Measurements from ENCODE around the gene BTNL3. TPM values are rescaled to one million over a fixed set of nuclear protein-coding genes. Genes with fewer than 3 reads are reported as not detected.

The BTNL3 gene, protein sequence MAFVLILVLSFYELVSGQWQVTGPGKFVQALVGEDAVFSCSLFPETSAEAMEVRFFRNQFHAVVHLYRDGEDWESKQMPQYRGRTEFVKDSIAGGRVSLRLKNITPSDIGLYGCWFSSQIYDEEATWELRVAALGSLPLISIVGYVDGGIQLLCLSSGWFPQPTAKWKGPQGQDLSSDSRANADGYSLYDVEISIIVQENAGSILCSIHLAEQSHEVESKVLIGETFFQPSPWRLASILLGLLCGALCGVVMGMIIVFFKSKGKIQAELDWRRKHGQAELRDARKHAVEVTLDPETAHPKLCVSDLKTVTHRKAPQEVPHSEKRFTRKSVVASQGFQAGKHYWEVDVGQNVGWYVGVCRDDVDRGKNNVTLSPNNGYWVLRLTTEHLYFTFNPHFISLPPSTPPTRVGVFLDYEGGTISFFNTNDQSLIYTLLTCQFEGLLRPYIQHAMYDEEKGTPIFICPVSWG
- not detected in 2 replicates for total RNA-seq

DNA sequence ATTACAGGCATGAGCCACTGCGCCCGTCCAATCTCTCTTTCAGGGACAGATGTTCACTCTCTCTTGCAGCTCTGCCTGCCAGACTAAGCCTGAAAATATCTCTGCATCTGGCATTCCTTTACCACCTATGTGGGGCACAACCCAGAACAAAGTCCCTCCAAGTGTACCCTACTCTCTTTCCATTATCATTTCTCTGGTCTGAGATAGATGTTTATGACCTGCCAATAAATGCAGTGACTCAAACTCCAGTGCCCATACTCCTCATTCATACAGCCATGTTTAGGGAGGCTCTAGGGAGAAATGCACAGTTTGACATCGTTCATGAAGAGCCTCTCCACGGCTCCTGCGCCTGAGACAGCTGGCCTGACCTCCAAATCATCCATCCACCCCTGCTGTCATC lies at the start of gene BTNL3:
TSS of gene BTNL3 (plus strand) at position 255 of the 400 bp plus-strand sequence. CDS start 183 bp downstream, outside the sequence.

DNA sequence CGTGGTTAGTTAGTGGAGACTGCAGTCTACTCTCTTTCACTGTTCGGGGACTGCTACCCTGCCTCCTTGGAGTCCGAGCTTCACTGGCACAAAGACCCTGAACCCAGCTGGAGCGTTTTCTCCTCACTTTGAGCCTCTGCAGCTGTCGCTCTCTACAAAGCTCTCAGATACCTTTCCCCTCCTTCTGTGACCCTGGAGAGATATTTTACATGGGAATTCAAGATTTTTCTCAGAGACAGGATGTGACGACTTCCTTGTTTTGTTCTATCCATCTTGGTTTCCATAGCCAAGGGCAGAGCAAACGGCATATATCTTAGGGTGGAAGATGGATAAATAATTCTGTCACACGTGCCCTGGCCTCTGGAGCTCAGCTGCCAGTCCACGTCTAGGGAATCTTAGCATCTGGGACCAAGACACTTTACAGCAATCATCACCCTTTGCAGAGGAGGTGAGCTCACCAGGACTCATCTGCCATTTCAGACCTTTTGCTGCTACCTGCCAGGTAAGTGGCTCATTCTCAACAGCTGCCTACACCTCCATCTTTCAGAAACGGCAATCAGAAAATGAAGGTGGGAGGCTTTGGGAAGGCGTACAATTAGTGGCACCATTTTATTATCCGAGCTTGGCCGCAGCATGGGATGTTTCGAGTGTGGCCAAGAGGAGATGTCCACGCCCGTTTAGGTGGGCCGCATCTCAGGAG lies 51.4 kb downstream of the BTNL3 start, which contains the start of gene BTNL9:
TSS of gene BTNL9 (plus strand) at position 336 of the 700 bp plus-strand sequence. CDS start 5,224 bp downstream, outside the sequence.

Other genes starting within 250 kb of the BTNL3 start
- not detected in 2 replicates for gene OR2Y1, start 248.8 kb upstream of the BTNL3 start, total RNA-seq
- gene MGAT1, start 186.0 kb upstream of the BTNL3 start, total RNA-seq, result 145 and 214 TPM in 2 replicates
- gene ZFP62, start 127.6 kb upstream of the BTNL3 start, total RNA-seq, result 7.9 and 21.6 TPM in 2 replicates
- 1.2 TPM in 1 of 2 replicates, not detected in the other for gene BTNL8, start 89.7 kb upstream of the BTNL3 start, total RNA-seq
- not detected in 2 replicates for gene BTNL9, start 51.4 kb downstream of the BTNL3 start, total RNA-seq
- gene OR2V1, start 142.3 kb downstream of the BTNL3 start, total RNA-seq, result not detected in 2 replicates
- gene OR2V2, start 158.7 kb downstream of the BTNL3 start, total RNA-seq, result not detected in 2 replicates
- gene TRIM7, start 216.3 kb downstream of the BTNL3 start, total RNA-seq, result 0.94 and 1.9 TPM in 2 replicates
- gene TRIM41, start 234.4 kb downstream of the BTNL3 start, total RNA-seq, result 13.0 and 15.8 TPM in 2 replicates

All from pericardium fibroblast (primary cell).